Medulla oblongata (tissue), 1 donor: ENCODE data around the gene WDFY2.
"Not testable (repeated sequence)": the region's sequence is repeated elsewhere in the genome, so short reads cannot be mapped to it uniquely, and the experiment has no call there.

Experiments
- DNase-seq: peaks from one replicate; pipeline ENCODE4 v3.0.0-alpha.2; 2015; ENCODE audit errors: extremely low spot score

Gene WDFY2

GRCh38 chr13:51564252-51564651 lies 20.0 kb upstream of the WDFY2 start:
- no peak for DNase-seq

GRCh38 chr13:51564671-51565070 lies 19.6 kb upstream of the WDFY2 start:
- no peak for DNase-seq

GRCh38 chr13:51569001-51569400 lies 15.3 kb upstream of the WDFY2 start:
- DNase-seq, result not testable (repeated sequence)

GRCh38 chr13:51576754-51577153 lies 7.5 kb upstream of the WDFY2 start:
- no peak for DNase-seq

- no peak for DNase-seq
Measured at GRCh38 chr13:51577690-51578089, 6.6 kb upstream of the WDFY2 start.

- no peak for DNase-seq
Measured at GRCh38 chr13:51579676-51580075, 4.6 kb upstream of the WDFY2 start.

GRCh38 chr13:51581148-51581820 lies 3.0 kb upstream of the WDFY2 start:
- DNase-seq, result no peak

- DNase-seq, result no peak
Measured at GRCh38 chr13:51583469-51583874, 790 bp upstream of the WDFY2 start.

GRCh38 chr13:51584731-51585672 lies 740 bp downstream of the WDFY2 start:
- DNase-seq, result peak; percentile 72

GRCh38 chr13:51585696-51586095 lies 1.4 kb downstream of the WDFY2 start:
- peak; percentile 43 for DNase-seq

- DNase-seq, result no peak
Measured at GRCh38 chr13:51587372-51587771, 3.1 kb downstream of the WDFY2 start.

- DNase-seq, result no peak
Measured at GRCh38 chr13:51588406-51588949, 4.2 kb downstream of the WDFY2 start.

- no peak for DNase-seq
Measured at GRCh38 chr13:51589793-51590192, 5.5 kb downstream of the WDFY2 start.

GRCh38 chr13:51590231-51590970 lies 6.1 kb downstream of the WDFY2 start:
- DNase-seq, result no peak

GRCh38 chr13:51590971-51591627 lies 6.8 kb downstream of the WDFY2 start:
- DNase-seq, result no peak

GRCh38 chr13:51591938-51592337 lies 7.7 kb downstream of the WDFY2 start:
- not testable (repeated sequence) for DNase-seq

GRCh38 chr13:51594432-51594831 lies 10.2 kb downstream of the WDFY2 start:
- no peak for DNase-seq

- no peak for DNase-seq
Measured at GRCh38 chr13:51595416-51595815, 11.2 kb downstream of the WDFY2 start.

- DNase-seq, result no peak
Measured at GRCh38 chr13:51596541-51596940, 12.3 kb downstream of the WDFY2 start.

- DNase-seq, result no peak
Measured at GRCh38 chr13:51599444-51600176, 15.3 kb downstream of the WDFY2 start.

- DNase-seq, result no peak
Measured at GRCh38 chr13:51600703-51601102, 16.4 kb downstream of the WDFY2 start.
